CD4-positive, alpha-beta T cell treated with Interferon alpha-2 for 1 hour (primary cell): ENCODE results near the gene SGPP2.
"Not testable (repeated sequence)": the region's sequence is repeated elsewhere in the genome, so short reads cannot be mapped to it uniquely, and the experiment has no call there.

Experiments used
- DNase-seq, 2 donors: peaks; one replicate each; pipeline ENCODE4 v3.0.0-alpha.2; 2020 to 2022

Gene SGPP2

GRCh38 chr2:222430071-222430470 lies 5.7 kb downstream of the SGPP2 start:
- no peak for DNase-seq

- no peak for DNase-seq
Observed at GRCh38 chr2:222430681-222431080, 6.3 kb downstream of the SGPP2 start.

- DNase-seq: no peak
Observed at GRCh38 chr2:222431869-222432268, 7.5 kb downstream of the SGPP2 start.

- no peak for DNase-seq
Observed at GRCh38 chr2:222433332-222434173, 9.2 kb downstream of the SGPP2 start.

- no peak for DNase-seq
Observed at GRCh38 chr2:222434204-222434603, 9.9 kb downstream of the SGPP2 start.

GRCh38 chr2:222435400-222436039 lies 11.2 kb downstream of the SGPP2 start:
- not testable (repeated sequence) for DNase-seq

GRCh38 chr2:222436040-222436413 lies 11.7 kb downstream of the SGPP2 start:
- no peak for DNase-seq

- DNase-seq: no peak
Observed at GRCh38 chr2:222439692-222440091, 15.3 kb downstream of the SGPP2 start.

- DNase-seq: no peak
Observed at GRCh38 chr2:222440673-222441422, 16.5 kb downstream of the SGPP2 start.

- no peak for DNase-seq
Observed at GRCh38 chr2:222442665-222443064, 18.3 kb downstream of the SGPP2 start.

- no peak for DNase-seq
Observed at GRCh38 chr2:222445227-222445626, 20.9 kb downstream of the SGPP2 start.

- DNase-seq: no peak
Observed at GRCh38 chr2:222447131-222447530, 22.8 kb downstream of the SGPP2 start.

GRCh38 chr2:222448748-222449181 lies 24.4 kb downstream of the SGPP2 start:
- DNase-seq: no peak

GRCh38 chr2:222450021-222450420 lies 25.7 kb downstream of the SGPP2 start:
- DNase-seq: no peak

GRCh38 chr2:222451224-222451674 lies 26.9 kb downstream of the SGPP2 start:
- DNase-seq: no peak

- no peak for DNase-seq
Observed at GRCh38 chr2:222452422-222452950, 28.1 kb downstream of the SGPP2 start.

- no peak for DNase-seq
Observed at GRCh38 chr2:222456479-222457077, 32.2 kb downstream of the SGPP2 start.

- DNase-seq: no peak
Observed at GRCh38 chr2:222459983-222460382, 35.6 kb downstream of the SGPP2 start.

GRCh38 chr2:222465746-222466145 lies 41.4 kb downstream of the SGPP2 start:
- no peak for DNase-seq

GRCh38 chr2:222468346-222468745 lies 44.0 kb downstream of the SGPP2 start:
- DNase-seq: no peak

- DNase-seq: no peak
Observed at GRCh38 chr2:222470802-222471468, 46.6 kb downstream of the SGPP2 start.

GRCh38 chr2:222477962-222478608 lies 53.7 kb downstream of the SGPP2 start:
- no peak for DNase-seq
